Left hindlimb (tissue), 1 donor: ENCODE results near the gene DGCR6.
"Not testable (repeated sequence)": the region's sequence is repeated elsewhere in the genome, so short reads cannot be mapped to it uniquely, and the experiment has no call there.

Experiments used
- DNase-seq: peaks from one replicate; pipeline ENCODE4 v3.0.0-alpha.2; 2018

The DGCR6 gene

DNA sequence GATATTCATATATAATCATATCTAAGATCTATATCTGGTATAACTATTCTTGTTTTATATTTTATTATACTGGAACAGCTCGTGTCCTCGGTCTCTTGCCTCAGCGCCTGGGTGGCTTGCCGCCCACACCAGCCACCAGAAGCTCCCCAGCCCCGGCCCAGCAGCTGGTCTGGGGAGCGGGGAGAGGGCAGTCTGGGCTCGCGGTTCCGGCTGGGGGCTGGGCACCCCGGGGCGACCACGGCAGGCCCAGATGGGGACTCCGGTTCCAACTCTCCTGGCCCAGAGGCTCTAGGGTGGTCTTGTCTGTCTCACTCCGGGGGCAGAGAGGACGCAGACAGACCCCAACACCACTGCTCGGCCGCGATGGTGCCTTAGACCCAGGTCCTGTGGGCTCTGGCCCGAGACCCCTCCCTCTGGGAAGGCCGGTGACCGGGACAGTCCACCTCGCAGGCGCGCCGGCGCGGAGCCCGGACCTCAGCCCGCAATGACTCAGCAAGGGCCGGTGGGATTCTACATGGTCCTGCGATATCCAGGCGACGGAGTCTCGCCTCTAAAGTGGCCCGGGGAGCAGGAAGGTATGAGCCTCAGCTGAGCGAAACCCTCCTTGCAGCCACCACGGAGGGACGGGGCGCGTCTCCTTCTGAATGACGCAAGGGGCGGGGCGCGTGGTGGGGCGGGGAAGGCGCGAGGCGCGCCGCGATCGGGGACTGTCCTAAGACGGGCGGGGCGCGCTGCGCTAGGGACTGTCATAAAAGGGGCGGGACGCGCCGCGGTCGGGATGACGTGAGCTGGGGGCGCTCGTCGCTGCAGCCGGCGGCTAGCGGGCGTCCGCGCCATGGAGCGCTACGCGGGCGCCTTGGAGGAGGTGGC is at the start of gene DGCR6:
DGCR6 (plus strand) TSS at position 781 of the 870 bp plus-strand sequence; CDS start at position 836, 55 bp downstream.
- DNase-seq: no peak

DNA sequence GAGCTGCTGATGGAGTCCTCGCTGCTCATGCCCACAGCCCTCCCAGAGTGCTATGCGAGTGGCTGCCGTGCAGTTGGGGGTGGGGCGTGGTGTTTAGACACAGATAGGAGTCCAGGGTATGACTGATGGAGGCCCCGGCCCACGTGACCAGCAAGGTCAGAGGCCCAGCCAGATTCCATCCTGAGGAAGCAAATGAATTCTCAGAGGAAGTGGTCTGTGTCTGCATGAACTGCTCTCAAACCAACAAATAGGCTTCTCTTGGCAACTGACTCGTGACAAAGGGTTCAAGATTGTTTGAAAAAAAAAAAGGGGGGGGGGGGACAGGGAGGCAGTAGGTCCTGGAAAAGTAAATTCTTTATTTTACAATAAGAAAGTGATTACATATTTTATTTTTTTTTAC is 46.8 kb upstream of the DGCR6 start:
- not testable (repeated sequence) for DNase-seq

DNA sequence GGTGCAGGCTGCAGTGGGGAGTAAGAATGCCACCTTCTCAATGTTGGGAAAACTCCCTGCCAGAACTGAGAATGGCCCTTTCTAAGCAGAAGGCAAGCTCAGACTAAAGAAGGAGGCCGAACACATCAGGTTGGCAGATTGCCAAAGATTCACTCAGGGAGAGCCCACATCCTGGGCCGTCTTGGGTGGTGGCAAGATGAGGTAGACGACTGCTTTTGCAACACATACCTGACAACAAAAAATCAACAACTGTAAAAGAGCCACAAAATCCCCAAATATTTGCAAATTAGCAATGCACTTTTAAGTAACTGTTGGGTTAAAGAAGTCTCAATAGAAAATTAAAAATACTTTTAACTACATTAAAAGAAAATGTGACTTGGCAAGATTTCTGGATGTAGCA is 24.9 kb upstream of the DGCR6 start:
- DNase-seq: not testable (repeated sequence)

DNA sequence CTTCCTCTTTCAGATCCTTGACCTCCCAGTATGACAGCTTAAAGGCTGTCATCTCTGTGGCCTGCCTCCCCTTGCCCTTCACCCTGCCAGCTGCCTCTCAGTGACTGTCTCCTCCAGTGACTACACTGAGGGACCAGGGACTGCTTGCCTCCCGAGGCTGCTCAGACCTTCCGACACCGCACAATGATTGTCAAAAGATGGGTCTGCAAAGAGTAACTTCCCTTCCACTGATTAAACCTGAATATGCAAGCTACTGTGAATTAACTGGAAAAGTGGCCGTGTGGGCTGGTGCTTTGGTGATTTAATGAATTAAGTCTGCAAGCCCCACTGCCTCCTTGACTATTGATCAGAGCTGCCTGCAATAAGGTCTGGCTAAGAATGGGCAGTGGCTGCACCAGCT is 21.7 kb upstream of the DGCR6 start:
- not testable (repeated sequence) for DNase-seq

DNA sequence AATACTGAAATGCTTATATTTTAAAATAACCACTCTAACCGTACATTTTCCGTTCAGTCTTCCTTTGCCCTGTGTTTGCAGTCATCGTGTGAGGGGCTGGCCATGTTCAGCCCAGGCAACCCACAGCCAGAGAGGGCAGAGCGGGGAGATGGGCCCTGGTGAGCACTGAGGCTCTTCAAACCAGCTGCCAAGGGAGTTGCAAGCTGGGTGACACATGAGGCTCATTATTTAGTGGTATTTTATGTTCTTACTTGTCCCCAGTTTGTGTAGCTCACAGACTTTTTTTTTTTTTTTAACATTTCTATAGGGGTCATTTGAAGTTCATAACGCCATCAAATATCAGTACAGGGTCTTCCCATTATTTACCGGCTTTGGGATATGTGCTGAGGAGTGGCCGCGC is 18.0 kb upstream of the DGCR6 start:
- DNase-seq: no peak

DNA sequence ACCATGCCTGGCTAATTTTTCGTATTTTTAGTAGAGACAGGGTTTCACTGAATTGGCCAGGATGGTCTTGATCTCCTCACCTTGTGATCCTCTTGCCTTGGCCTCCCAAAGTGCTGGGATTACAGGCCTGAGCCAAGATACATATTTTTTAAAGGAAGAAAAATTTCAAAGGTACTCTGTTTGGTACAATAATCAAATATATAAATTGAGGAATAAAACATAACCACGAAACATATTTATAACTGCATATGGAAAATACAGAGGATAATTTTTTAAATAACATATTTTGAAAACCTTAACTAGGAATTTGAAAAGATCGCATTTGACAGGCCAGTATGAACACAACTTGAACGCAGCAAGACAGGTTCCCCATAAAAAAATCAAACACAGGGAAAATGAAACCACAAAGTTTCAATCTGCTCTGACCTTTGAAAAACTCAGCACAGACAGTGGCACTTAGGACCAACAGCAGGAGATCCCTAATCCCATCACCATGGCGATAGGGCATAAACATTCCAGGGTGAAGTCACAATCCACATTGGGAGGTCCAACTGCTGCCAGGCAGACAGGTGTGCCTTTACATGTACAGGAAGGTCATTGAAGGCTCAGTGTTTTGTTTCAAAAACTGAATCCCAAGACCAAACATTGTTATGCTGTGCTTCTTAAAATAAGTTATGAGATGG is 15.5 kb upstream of the DGCR6 start:
- not testable (repeated sequence) for DNase-seq

DNA sequence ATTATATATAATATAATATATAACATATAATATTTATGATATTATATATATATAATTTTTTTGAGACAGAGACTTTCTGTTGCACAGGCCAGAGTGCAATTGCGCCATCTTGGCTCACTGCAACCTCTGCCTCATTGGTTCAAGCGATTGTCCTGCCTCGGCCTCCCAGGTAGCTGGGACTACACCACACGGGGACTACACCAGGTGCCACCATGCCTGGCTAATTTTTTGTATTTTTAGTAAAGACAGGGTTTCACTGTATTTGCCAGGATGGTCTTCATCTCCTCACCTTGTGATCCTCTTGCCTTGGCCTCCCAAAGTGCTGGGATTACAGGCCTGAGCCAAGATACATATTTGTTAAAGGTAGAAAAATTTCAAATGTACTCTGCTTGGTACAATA is 12.3 kb upstream of the DGCR6 start:
- DNase-seq: not testable (repeated sequence)

DNA sequence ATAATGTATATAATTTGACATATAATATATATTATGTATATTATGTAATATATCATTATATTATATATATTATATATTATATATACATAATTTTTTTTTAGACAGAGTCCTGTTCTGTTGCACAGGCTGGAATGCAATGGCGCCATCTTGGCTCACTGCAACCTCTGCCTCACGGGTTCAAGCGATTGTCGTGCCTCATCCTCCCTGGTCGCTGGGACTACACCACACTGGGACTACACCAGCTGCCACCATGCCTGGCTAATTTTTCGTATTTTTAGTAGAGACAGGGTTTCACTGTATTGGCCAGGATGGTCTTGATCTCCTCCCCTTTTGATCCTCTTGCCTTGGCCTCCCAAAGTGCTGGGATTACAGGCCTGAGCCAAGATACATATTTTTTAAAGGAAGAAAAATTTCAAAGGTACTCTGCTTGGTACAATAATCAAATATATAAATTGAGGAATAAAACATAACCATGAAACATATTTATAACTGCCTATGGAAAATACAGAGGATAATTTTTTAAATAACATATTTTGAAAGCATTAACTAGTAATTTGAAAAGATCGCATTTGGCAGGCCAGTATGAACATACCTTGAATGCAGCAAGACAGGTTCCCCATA is 10.0 kb upstream of the DGCR6 start:
- DNase-seq: not testable (repeated sequence)

DNA sequence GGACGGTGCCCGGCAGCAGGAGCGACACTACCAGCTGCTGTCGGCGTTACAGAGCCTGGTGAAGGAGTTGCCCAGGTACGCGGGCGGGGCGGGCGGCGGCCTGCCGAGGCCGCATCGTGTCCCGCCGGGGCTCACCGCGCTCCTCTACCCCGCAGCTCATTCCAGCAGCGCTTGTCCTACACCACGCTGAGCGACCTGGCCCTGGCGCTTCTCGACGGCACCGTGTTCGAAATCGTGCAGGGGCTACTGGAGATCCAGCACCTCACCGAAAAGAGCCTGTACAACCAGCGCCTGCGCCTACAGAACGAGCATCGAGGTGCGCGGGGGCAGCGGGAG is 258 bp downstream of the DGCR6 start:
- not testable (repeated sequence) for DNase-seq

DNA sequence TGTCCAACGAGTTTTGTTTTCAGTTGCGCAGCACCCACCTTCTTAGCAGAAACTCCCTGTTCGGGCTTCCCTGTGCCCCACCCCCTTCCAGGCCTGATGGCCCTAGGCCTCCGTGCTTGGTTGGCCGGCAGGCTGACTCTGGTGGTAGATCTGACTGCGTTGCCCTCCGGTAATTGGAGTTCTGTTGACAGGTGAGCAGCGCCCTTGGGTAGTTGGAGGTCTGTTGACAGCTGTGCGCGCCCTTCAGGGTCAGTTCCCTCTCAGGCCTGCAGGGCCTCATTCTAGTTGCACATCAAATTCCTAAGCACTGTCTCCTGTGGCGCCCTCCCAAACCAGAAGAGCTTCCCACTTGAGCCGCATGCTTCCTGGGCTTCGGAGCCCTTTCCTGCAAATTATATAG is 776 bp downstream of the DGCR6 start:
- no peak for DNase-seq

DNA sequence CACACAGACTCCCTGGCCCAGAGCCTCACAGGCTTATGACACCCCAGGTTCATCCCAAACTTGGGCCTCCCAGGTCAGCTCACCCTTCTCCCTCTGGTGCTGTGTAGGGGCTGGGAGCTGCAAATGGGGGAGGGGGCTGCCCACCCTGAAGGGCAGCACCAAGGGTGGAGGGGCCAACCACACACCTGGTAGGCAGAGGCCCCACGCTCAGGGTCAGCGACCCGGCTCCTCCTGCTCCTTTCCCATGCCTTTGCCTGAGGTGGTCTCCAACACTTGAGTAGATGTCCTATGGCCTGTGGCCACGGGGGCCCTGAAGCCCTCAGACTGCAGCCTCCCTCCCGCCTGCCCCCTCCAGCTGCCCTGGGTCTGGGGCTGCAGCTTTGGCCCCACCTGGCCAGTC is 3.4 kb downstream of the DGCR6 start:
- DNase-seq: no peak

DNA sequence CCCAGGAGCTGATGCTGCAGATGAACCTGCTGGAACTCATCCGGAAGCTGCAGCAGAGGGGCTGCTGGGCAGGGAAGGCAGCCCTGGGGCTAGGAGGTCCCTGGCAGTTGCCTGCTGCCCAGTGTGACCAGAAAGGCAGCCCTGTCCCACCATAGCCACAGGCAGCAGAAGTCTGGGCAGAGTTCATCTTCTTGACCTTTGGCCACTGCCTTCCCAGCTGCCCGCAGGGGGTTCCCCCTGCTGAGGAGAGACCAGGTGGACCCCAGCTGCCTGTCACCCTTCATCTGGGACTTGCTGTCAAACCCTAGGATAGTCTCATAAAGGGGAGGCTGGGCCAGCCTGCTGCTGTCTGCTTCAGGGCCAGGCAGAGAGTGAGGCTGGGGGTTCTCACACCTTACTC is 5.4 kb downstream of the DGCR6 start:
- not testable (repeated sequence) for DNase-seq

DNA sequence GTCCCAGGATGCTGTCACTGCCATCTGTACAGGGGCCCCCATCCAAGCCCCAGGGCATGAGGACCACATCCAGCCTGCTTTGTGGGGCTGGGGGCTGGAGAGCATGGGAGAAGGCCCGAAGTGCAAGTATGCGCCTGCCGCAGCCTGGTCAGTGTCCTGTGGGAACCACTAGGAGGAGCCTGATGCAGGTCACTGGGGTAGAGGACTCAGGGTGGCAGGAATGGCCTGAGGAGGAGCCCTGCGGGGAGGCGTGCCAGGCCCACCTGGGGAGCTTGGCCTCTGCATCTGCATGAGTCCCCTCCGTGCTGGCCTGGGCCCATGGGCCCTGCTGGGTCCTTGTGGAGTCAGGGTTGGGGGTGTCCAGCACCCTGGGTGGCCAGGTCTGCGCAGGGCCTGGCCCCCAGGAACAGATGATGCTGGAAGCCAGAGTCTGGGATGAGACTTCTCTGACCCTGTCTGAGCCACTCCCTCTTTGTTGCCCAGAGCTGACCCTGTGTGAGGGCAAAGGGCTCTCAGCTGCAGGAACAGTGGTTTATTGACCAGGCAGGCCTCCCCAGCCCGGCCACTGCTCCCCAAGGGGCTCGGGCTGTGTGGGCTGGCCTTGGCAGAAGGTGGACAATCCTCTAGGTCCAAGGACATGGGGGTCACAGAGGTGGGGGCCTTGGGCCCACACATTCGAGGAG is 6.3 kb downstream of the DGCR6 start:
- not testable (repeated sequence) for DNase-seq

DNA sequence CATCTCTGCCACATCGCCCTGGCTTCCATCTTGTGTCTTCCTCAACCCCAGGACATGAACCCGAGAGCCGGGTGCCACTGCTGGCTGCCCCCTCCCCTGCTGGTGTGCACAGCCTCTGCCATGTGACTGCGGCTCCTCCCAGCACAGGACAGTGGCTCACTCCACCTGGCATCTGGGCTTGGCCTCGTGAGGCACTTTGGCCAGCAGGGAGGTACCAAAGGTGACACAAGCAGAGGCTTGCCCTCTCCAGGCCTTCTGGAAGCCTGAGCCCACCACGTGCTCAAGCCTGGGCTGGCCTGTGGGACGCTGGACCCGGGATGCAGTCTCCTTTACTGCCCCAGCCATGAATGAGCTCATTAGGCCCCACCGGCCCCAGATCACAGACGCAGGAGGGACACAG is 8.4 kb downstream of the DGCR6 start:
- not testable (repeated sequence) for DNase-seq

DNA sequence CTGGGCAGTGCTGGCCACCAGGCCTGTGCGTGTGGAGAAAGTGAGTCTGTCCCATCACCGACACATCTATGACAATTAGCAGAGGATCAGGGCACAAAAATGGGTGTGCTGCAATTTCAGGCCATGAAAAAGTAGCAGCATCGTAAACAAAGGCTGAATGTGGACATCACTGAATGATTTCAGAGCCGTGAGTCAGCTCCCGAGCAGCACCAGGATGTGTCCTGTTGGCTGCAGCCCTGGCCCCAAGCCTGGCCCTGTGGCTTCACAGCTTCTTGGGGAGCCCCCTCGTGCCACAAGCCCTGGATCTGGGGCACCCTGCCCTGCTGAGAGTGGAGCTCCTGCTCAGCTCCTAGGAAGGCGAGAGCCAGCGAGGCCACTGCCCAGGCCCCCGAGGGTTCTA is 9.4 kb downstream of the DGCR6 start:
- DNase-seq: not testable (repeated sequence)

DNA sequence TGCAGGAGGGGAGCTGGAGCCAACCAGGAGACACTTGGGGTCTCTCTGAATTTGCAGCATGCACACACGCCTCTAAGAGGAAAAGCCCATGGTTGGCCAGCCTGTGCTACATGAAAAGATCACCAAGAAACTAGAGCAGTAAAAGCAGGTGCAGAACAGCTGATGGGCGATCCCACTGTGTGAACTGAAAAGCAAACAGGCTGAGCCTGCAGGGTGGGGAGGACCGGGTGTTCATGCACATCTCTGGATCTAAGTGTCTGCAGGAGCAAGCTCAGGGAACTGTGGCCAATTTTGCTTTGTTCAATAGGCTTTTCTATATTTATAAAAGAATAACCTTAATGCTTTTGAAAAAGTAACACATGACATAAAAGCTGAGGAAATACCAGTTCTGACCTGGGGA is 11.7 kb downstream of the DGCR6 start:
- not testable (repeated sequence) for DNase-seq

DNA sequence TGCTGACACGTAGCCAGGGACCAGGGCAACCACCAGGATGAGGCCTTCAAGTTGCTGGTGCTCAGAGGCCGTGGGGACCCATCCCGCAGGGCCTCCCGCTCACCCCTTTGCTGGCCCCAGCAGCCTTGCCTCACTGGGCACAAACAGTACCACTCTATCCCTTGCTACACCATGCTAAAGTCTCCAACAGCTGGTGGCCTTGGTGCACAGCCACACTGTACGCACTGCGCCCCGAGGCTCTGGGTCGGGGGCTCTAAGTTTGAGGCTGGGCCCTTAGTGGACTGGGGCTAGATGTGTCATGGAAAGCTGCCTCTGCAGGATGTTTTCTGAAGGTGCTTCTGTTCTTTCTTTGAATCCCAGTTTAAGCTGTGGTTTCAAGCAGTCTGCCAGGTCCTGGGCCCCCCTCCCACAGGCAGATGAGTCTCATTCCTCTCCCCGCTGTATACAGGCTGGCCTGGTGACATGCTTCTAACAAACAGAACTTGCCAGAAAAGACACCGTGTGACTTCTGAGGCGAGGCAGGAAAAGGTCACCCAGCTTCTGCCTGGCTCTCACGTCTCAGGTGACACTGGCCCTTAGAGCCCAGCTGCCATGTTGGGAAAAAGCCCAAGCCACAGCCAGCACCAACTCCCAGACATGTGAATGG is 14.3 kb downstream of the DGCR6 start:
- DNase-seq: not testable (repeated sequence)

DNA sequence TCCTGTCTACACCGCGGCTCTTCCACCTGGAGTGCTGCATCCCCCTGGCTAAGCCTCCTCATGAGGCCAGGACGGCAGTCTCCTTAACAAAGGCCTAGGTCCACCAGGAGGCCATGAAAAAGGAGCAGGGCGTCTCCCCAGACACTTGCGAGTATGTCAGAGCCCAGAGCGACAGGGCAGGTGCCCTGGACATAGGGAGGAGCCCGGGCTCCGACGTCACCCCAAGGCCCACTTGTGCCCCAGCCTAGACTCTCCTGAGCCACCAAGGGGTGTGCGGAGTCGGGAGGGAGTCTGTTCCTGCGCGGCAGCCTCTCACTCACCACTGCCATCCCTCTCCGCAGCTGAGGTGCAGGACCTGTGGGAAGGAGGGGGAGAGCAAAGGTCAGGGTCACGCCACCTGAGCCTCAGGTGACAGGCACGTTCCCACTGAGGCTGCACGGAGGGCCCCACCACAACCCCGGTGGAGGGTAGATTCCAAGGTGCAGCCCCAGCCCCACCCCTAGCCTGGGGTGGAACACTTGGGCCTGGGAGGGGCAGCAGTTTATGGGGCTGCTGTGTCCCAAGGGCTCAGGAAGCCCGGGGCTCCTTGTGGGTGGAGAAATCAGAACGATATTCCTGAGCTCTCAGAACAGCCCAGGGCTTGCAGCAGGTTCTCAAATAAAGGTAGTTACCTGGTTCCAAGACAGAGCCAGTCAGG is 19.4 kb downstream of the DGCR6 start:
- DNase-seq: no peak

DNA sequence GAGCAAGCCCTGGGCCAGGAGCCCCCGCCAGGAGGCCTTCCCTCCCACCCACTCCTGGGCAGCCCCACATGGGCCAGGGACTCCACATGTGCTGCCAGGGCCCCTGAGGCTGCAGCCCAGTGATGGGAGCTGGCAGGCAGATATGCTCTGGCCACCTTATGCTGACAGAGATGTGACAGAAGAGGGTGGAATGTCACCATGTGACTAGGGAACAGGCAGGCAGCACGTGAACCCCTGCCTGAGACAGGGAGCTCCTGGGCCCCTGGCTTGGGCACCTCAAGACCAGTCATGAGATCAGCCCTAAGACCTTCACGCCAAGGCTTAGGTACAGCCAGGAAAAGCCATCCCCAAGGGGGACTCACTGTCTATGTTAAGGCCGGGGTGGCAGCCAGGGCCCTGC is 20.9 kb downstream of the DGCR6 start:
- DNase-seq: no peak

DNA sequence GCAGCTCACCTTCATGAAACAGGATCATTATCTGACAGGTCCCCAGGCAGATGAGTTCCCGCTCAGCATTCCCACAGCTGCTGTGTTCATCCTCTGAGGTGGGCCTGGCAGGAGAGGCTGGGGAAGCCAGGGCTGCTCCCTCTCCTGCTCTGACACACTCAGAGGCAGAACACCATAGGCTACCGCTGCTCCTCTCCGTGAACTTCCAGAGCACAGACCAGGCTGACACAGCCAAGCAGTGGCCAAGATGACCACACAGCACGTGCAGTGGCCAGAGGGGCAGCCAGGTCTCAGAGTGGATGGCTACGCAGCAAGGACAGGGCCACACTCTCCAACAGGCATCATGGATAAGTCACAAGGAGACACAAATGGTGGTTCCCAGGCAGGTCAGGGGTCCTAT is 21.5 kb downstream of the DGCR6 start:
- no peak for DNase-seq

DNA sequence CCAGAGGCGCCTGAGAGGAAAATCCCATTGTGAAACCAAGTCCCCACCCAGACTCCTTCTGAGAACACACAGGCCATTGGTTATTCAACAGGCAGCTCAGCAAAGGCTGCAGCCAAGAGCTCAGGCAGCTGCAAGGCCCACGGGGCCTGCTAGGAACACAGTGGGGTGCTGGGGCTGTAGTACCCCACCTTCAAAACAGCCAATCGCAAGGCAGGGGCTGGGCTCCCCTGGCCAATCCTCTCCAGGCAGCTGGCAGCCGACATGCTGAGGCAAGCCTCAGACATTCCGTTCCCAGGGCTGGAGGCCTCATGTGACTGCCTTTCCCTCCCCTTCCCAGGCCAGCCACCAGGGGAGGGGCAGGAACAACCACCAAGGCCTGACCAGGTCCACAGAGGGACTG is 23.3 kb downstream of the DGCR6 start:
- DNase-seq: no peak
